HepG2 (cell line): ENCODE measurements around the gene BICDL1. TPM values are rescaled to one million over a fixed set of nuclear protein-coding genes. Genes with fewer than 3 reads are reported as not detected.

Source experiments
- CENPX ChIP-seq: sonication (generic); formaldehyde crosslinking; IDR thresholded peaks from 2 replicates; pipeline ENCODE4 v1.9.0; 2021; ENCODE audit warnings: mild to moderate bottlenecking, missing genetic modification reagents, moderate library complexity
- GLI4 ChIP-seq: sonication (generic); formaldehyde crosslinking; IDR thresholded peaks from 2 replicates; pipeline ENCODE4 v1.5.1; 2020; ENCODE audit warnings: missing genetic modification reagents, mild to moderate bottlenecking, moderate library complexity, borderline replicate concordance
- HES4 ChIP-seq: sonication (generic); formaldehyde crosslinking; IDR thresholded peaks from 2 replicates; pipeline ENCODE4 v1.9.0; 2021; ENCODE audit warnings: mild to moderate bottlenecking, missing genetic modification reagents, borderline replicate concordance
- MAZ ChIP-seq, 2 experiments: sonication (generic) in 1 of 2; formaldehyde crosslinking in 1 of 2; IDR thresholded peaks; 2 replicates each; pipeline versions ENCODE4 v1.5.0 to v1.6.1; 2012 to 2020; ENCODE audit warnings: low read depth in 2 of 2, mild to moderate bottlenecking in 2 of 2, borderline replicate concordance in 1 of 2, improper control_type of control experiment in 1 of 2, low read length in 1 of 2, missing genetic modification reagents in 1 of 2, moderate library complexity in 1 of 2
- PPARG ChIP-seq: conservative IDR thresholded peaks from 2 replicates; pipeline ENCODE4 v1.6.1; 2016; ENCODE audit warnings: missing biosample characterization, missing genetic modification reagents
- SALL2 ChIP-seq: sonication (generic); formaldehyde crosslinking; IDR thresholded peaks from 2 replicates; pipeline ENCODE4 v1.8.1; 2023; ENCODE audit warnings: mild to moderate bottlenecking, missing genetic modification reagents, inconsistent platforms
- STAT5B ChIP-seq: sonication (generic); formaldehyde crosslinking; IDR thresholded peaks from 2 replicates; pipeline ENCODE4 v1.4.0; 2020; ENCODE audit warnings: missing genetic modification reagents
- XBP1 ChIP-seq: sonication (generic); formaldehyde crosslinking; IDR thresholded peaks from 2 replicates; pipeline ENCODE4 v1.5.0; 2020; ENCODE audit warnings: missing genetic modification reagents
- ZNF251 ChIP-seq: sonication (generic); formaldehyde crosslinking; IDR thresholded peaks from 2 replicates; pipeline ENCODE4 v1.9.0; 2021; ENCODE audit warnings: mild to moderate bottlenecking, missing genetic modification reagents
- ZNF367 ChIP-seq: sonication (generic); formaldehyde crosslinking; IDR thresholded peaks from 2 replicates; pipeline ENCODE4 v1.4.0; 2020; ENCODE audit warnings: missing genetic modification reagents, borderline replicate concordance
- ZNF441 ChIP-seq: sonication (generic); formaldehyde crosslinking; IDR thresholded peaks from 2 replicates; pipeline ENCODE4 v1.7.0; 2021; ENCODE audit warnings: missing genetic modification reagents, borderline replicate concordance
- ZNF547 ChIP-seq: sonication (generic); formaldehyde crosslinking; IDR thresholded peaks from 2 replicates; pipeline ENCODE4 v1.5.1; 2020; ENCODE audit warnings: mild to moderate bottlenecking, missing genetic modification reagents
- ZNF644 ChIP-seq: IDR thresholded peaks from 2 replicates; pipeline ENCODE4 v1.6.1; 2016; ENCODE audit warnings: low read depth
- ZNF841 ChIP-seq: sonication (generic); formaldehyde crosslinking; IDR thresholded peaks from 2 replicates; pipeline ENCODE4 v1.8.1; 2023; ENCODE audit warnings: missing genetic modification reagents, borderline replicate concordance
- ZNF891 ChIP-seq: sonication (generic); formaldehyde crosslinking; IDR thresholded peaks from 2 replicates; pipeline ENCODE4 v1.5.0; 2020; ENCODE audit warnings: mild to moderate bottlenecking, missing genetic modification reagents
- polyA plus RNA-seq, 8 experiments: library from polyadenylated mRNA; depleted of rRNA in 3 of 8; stranded (reverse) in 7 of 8; unstranded in 1 of 8; fragments of >200 nt; fragmentation: Illumina TruSeq in 4 of 8; extraction: Trizol in 4 of 8; gene quantifications; 2 replicates each; pipeline versions ENCODE4 v1.2.1 to v1.2.3, GENCODE V29; 2011 to 2016; ENCODE audit warnings: low read depth in 4 of 8, missing spikeins in 1 of 8, mixed read lengths in 1 of 8; ENCODE audit not compliant: insufficient read depth in 1 of 8
- total RNA-seq, 5 experiments: library from RNA; depleted of rRNA; stranded (reverse); fragments of >200 nt; fragmentation: Illumina TruSeq; extraction: Trizol; gene quantifications; 2 replicates each; pipeline ENCODE4 v1.2.3, GENCODE V29; 2016; ENCODE audit warnings: low read depth in 1 of 5
- TF ChIP-seq, protein P1 (sequence below): sonication (generic); formaldehyde crosslinking; IDR thresholded peaks from 2 replicates; pipeline ENCODE4 v1.4.0; 2020; ENCODE audit warnings: missing genetic modification reagents
- TF ChIP-seq, protein P2 (sequence below): sonication (generic); formaldehyde crosslinking; IDR thresholded peaks from 2 replicates; pipeline ENCODE4 v1.8.0; 2022; ENCODE audit warnings: low read depth, missing genetic modification reagents
- TF ChIP-seq, protein P3 (sequence below): sonication (generic); formaldehyde crosslinking; IDR thresholded peaks from 2 replicates; pipeline ENCODE4 v1.5.1; 2020; ENCODE audit warnings: mild to moderate bottlenecking, missing genetic modification reagents, moderate library complexity

The BICDL1 gene
- total and polyA plus RNA-seq, 2 of the 13 experiments (the other 11 are each of a cell fraction or from before 2014, with no cell fraction given): 3.6 to 9.7 TPM

- peak; percentile 92 for TF ChIP-seq ZNF441 (CRISPR knock-in tag)
- TF ChIP-seq, protein P1, sequence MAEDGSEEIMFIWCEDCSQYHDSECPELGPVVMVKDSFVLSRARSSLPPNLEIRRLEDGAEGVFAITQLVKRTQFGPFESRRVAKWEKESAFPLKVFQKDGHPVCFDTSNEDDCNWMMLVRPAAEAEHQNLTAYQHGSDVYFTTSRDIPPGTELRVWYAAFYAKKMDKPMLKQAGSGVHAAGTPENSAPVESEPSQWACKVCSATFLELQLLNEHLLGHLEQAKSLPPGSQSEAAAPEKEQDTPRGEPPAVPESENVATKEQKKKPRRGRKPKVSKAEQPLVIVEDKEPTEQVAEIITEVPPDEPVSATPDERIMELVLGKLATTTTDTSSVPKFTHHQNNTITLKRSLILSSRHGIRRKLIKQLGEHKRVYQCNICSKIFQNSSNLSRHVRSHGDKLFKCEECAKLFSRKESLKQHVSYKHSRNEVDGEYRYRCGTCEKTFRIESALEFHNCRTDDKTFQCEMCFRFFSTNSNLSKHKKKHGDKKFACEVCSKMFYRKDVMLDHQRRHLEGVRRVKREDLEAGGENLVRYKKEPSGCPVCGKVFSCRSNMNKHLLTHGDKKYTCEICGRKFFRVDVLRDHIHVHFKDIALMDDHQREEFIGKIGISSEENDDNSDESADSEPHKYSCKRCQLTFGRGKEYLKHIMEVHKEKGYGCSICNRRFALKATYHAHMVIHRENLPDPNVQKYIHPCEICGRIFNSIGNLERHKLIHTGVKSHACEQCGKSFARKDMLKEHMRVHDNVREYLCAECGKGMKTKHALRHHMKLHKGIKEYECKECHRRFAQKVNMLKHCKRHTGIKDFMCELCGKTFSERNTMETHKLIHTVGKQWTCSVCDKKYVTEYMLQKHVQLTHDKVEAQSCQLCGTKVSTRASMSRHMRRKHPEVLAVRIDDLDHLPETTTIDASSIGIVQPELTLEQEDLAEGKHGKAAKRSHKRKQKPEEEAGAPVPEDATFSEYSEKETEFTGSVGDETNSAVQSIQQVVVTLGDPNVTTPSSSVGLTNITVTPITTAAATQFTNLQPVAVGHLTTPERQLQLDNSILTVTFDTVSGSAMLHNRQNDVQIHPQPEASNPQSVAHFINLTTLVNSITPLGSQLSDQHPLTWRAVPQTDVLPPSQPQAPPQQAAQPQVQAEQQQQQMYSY (CRISPR knock-in tag): peak; percentile 63; the same call in 1 of the 2 replicates
- TF ChIP-seq MAZ (IDR thresholded peaks at IDR 0.05; ENCODE audit: borderline replicate concordance, low read depth, low read length): no peak
- TF ChIP-seq MAZ (CRISPR knock-in tag; IDR thresholded peaks at IDR 0.05; ENCODE audit: low read depth): peak; percentile 72
- peak; percentile 90; the same call in 1 of the 2 replicates for TF ChIP-seq STAT5B (CRISPR knock-in tag)
- TF ChIP-seq GLI4 (CRISPR knock-in tag): peak; percentile 54; the same call in 1 of the 2 replicates
- no peak for TF ChIP-seq ZNF644 (CRISPR knock-in tag)
- TF ChIP-seq ZNF251 (CRISPR knock-in tag): no peak
- peak; percentile 30; the same call in 1 of the 2 replicates for TF ChIP-seq ZNF891
- TF ChIP-seq, protein P2, sequence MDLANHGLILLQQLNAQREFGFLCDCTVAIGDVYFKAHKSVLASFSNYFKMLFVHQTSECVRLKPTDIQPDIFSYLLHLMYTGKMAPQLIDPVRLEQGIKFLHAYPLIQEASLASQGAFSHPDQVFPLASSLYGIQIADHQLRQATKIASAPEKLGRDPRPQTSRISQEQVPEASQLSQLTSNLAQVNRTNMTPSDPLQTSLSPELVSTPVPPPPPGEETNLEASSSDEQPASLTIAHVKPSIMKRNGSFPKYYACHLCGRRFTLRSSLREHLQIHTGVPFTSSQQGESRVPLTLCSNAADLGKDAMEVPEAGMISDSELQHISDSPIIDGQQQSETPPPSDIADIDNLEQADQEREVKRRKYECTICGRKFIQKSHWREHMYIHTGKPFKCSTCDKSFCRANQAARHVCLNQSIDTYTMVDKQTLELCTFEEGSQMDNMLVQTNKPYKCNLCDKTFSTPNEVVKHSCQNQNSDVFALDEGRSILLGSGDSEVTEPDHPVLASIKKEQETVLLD (CRISPR knock-in tag): peak; percentile 63; the same call in 1 of the 2 replicates
- TF ChIP-seq HES4: peak; percentile 91
- TF ChIP-seq, protein P3, sequence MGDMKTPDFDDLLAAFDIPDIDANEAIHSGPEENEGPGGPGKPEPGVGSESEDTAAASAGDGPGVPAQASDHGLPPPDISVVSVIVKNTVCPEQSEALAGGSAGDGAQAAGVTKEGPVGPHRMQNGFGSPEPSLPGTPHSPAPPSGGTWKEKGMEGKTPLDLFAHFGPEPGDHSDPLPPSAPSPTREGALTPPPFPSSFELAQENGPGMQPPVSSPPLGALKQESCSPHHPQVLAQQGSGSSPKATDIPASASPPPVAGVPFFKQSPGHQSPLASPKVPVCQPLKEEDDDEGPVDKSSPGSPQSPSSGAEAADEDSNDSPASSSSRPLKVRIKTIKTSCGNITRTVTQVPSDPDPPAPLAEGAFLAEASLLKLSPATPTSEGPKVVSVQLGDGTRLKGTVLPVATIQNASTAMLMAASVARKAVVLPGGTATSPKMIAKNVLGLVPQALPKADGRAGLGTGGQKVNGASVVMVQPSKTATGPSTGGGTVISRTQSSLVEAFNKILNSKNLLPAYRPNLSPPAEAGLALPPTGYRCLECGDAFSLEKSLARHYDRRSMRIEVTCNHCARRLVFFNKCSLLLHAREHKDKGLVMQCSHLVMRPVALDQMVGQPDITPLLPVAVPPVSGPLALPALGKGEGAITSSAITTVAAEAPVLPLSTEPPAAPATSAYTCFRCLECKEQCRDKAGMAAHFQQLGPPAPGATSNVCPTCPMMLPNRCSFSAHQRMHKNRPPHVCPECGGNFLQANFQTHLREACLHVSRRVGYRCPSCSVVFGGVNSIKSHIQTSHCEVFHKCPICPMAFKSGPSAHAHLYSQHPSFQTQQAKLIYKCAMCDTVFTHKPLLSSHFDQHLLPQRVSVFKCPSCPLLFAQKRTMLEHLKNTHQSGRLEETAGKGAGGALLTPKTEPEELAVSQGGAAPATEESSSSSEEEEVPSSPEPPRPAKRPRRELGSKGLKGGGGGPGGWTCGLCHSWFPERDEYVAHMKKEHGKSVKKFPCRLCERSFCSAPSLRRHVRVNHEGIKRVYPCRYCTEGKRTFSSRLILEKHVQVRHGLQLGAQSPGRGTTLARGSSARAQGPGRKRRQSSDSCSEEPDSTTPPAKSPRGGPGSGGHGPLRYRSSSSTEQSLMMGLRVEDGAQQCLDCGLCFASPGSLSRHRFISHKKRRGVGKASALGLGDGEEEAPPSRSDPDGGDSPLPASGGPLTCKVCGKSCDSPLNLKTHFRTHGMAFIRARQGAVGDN: peak; percentile 70
- TF ChIP-seq PPARG (CRISPR knock-in tag): peak; percentile 30; the same call in 1 of the 2 replicates
- peak; percentile 26; the same call in 1 of the 2 replicates for TF ChIP-seq ZNF841 (CRISPR knock-in tag)
- TF ChIP-seq ZNF547 (CRISPR knock-in tag): peak; percentile 69
- peak; percentile 63; the same call in 1 of the 2 replicates for TF ChIP-seq XBP1 (CRISPR knock-in tag)
- TF ChIP-seq CENPX (CRISPR knock-in tag): no peak
- TF ChIP-seq ZNF367 (CRISPR knock-in tag): peak; percentile 69; the same call in 1 of the 2 replicates
- peak; percentile 70; the same call in 1 of the 2 replicates for TF ChIP-seq SALL2 (CRISPR knock-in tag)
Measured at GRCh38 chr12:119989731-119990381, 820 bp downstream of the BICDL1 start (continued).
